ENCODE data around the gene SCO2. TPM values are rescaled to one million over a fixed set of nuclear protein-coding genes. Genes with fewer than 3 reads are reported as not detected.

Gene SCO2
- total and polyA plus RNA-seq, 10 of the 15 experiments (the other 5 are each of a cell fraction or from before 2014, with no cell fraction given), result 0.18 to 16.0 (median 2.4) TPM; not detected in 1

- TF ChIP-seq ATF3 (IDR thresholded peaks at IDR 0.05; ENCODE audit: borderline replicate concordance, extremely low read depth, low read depth, low read length), result no peak
- no peak for TF ChIP-seq JUNB (IDR thresholded peaks at IDR 0.05)
- no peak for TF ChIP-seq ZNF592 (IDR thresholded peaks at IDR 0.05)
- TF ChIP-seq NFIC (IDR thresholded peaks at IDR 0.05; ENCODE audit: low read depth, low read length), result no peak
- TF ChIP-seq SP1 (IDR thresholded peaks at IDR 0.05; ENCODE audit: low read depth, low read length), result peak; percentile 9
- TF ChIP-seq SPI1 (IDR thresholded peaks at IDR 0.05; ENCODE audit: borderline replicate concordance, insufficient read depth, low read depth, low read length), result no peak
- peak; percentile 79 for TF ChIP-seq ZNF687 (IDR thresholded peaks at IDR 0.05)
- no peak for TF ChIP-seq FOXM1 (IDR thresholded peaks at IDR 0.05; ENCODE audit: low read depth, low read length)
- no peak for TF ChIP-seq HSF1 (IDR thresholded peaks at IDR 0.05; ENCODE audit: low read depth, low read length)
- no peak for TF ChIP-seq ZNF24 (IDR thresholded peaks at IDR 0.05)
- TF ChIP-seq NKRF (conservative IDR thresholded peaks at IDR 0.05), result no peak; the same call in 1 of the 2 replicates
- TF ChIP-seq BCLAF1 (IDR thresholded peaks at IDR 0.05), result no peak
- TF ChIP-seq SRF (IDR thresholded peaks at IDR 0.05; ENCODE audit: low read depth in 2 of 2, low read length in 2 of 2), result no peak
- no peak for TF ChIP-seq POLR2AphosphoS2 (IDR thresholded peaks at IDR 0.05; ENCODE audit: low read depth, low read length)
- no peak for TF ChIP-seq ZBED1 (IDR thresholded peaks at IDR 0.05; ENCODE audit: borderline replicate concordance)
Measured at GRCh38 chr22:50531546-50531961, 6.2 kb upstream of the SCO2 start (continued).

All from GM12878 (cell line).